SJSA1 (cell line): Measurements from ENCODE around the gene PEX10. TPM values are rescaled to one million over a fixed set of nuclear protein-coding genes. Genes with fewer than 3 reads are reported as not detected.
"Not testable (repeated sequence)": the region's sequence is repeated elsewhere in the genome, so short reads cannot be mapped to it uniquely, and the experiment has no call there.

Experiments used
- DNase-seq, 2 experiments: peaks; one replicate each; pipeline ENCODE4 v3.0.0-alpha.2; 2015 to 2020; ENCODE audit warnings: low spot score in 2 of 2, low read depth in 1 of 2
- H3K27ac ChIP-seq: fragments of 250-450 bp; sonication (Bioruptor Pico); 2 replicates; pipeline ENCODE4 v1.5.1; 2020; ENCODE audit warnings: mild to moderate bottlenecking, moderate library complexity
- H3K27me3 ChIP-seq: fragments of 250-450 bp; sonication (Bioruptor Pico); replicated peaks from 2 replicates; pipeline ENCODE4 v1.5.1; 2020; ENCODE audit warnings: mild to moderate bottlenecking, moderate library complexity
- H3K36me3 ChIP-seq: fragments of 250-450 bp; sonication (Bioruptor Pico); 2 replicates; pipeline ENCODE4 v1.5.1; 2020; ENCODE audit warnings: mild to moderate bottlenecking
- H3K4me1 ChIP-seq: fragments of 250-450 bp; sonication (Bioruptor Pico); replicated peaks from 2 replicates; pipeline ENCODE4 v1.6.1; 2021; ENCODE audit warnings: mild to moderate bottlenecking
- H3K4me3 ChIP-seq: fragments of 250-450 bp; sonication (Bioruptor Pico); 2 replicates; pipeline ENCODE4 v1.5.1; 2020; ENCODE audit warnings: mild to moderate bottlenecking
- H3K9me3 ChIP-seq: fragments of 250-450 bp; sonication (Bioruptor Pico); replicated peaks from 2 replicates; pipeline ENCODE4 v1.5.1; 2020; ENCODE audit warnings: mild to moderate bottlenecking
- total RNA-seq: library from RNA; depleted of rRNA; stranded (reverse); fragments of >200 nt; shearing (Covaris generic); gene quantifications from 2 replicates; pipeline ENCODE4 v1.2.3, GENCODE V29; 2014

The PEX10 gene
- total RNA-seq, 1 experiment from 2014 or later, result 37.3 TPM

GRCh38 chr1:2449636-2450454 is 37.5 kb upstream of the PEX10 start:
- H3K27me3 ChIP-seq, result peaks cover 8% of the 10 kb centered on the region; the same call in 1 of the 2 replicates
- peaks cover 35% of the 10 kb centered on the region for H3K4me1 ChIP-seq
- H3K27ac ChIP-seq, result no peak overlapping the region
- no peaks in the 10 kb centered on the region for H3K36me3 ChIP-seq
- DNase-seq, result no peak
- H3K9me3 ChIP-seq, result 0 out of 2 replicates have a peak, but pooled peaks cover 2% of the 10 kb centered on the region
- H3K4me3 ChIP-seq, result no peak overlapping the region

GRCh38 chr1:2448098-2448445 is 35.7 kb upstream of the PEX10 start:
- Histone ChIP-seq H3K27ac (no peak overlapping the region), H3K27me3 (peaks cover 22% of the 10 kb centered on the region), H3K4me1 (peaks cover 24% of the 10 kb centered on the region), H3K4me3 (no peak overlapping the region), H3K9me3 (0 out of 2 replicates have a peak, but pooled peaks cover 2% of the 10 kb centered on the region), H3K36me3 (no peaks in the 10 kb centered on the region)
- DNase-seq, result no peak

- Histone ChIP-seq H3K27ac (no peak overlapping the region), H3K27me3 (peaks cover 27% of the 10 kb centered on the region), H3K4me1 (peaks cover 18% of the 10 kb centered on the region), H3K36me3 (no peaks in the 10 kb centered on the region), H3K4me3 (no peak overlapping the region), H3K9me3 (0 out of 2 replicates have a peak, but pooled peaks cover 2% of the 10 kb centered on the region)
- no peak for DNase-seq
Observed at GRCh38 chr1:2447276-2448097, 35.1 kb upstream of the PEX10 start.

- no peaks in the 10 kb centered on the region for H3K36me3 ChIP-seq
- peaks cover 12% of the 10 kb centered on the region for H3K4me1 ChIP-seq
- no peak overlapping the region for H3K4me3 ChIP-seq
- H3K27me3 ChIP-seq, result peaks cover 32% of the 10 kb centered on the region
- no peak for DNase-seq
- no peak overlapping the region for H3K27ac ChIP-seq
- H3K9me3 ChIP-seq, result 0 out of 2 replicates have a peak, but pooled peaks cover under 1% of the 10 kb centered on the region
Observed at GRCh38 chr1:2446861-2447260, 34.5 kb upstream of the PEX10 start.

- H3K4me1 ChIP-seq, result peaks cover 7% of the 10 kb centered on the region
- no peak overlapping the region for H3K4me3 ChIP-seq
- H3K9me3 ChIP-seq, result no peaks in the 10 kb centered on the region
- H3K36me3 ChIP-seq, result no peaks in the 10 kb centered on the region
- H3K27me3 ChIP-seq, result peaks cover 36% of the 10 kb centered on the region
- no peak overlapping the region for H3K27ac ChIP-seq
- DNase-seq, result no peak
Observed at GRCh38 chr1:2446394-2446793, 34.0 kb upstream of the PEX10 start.

- Histone ChIP-seq H3K4me3 (no peak overlapping the region), H3K27ac (no peak overlapping the region), H3K27me3 (peaks cover 36% of the 10 kb centered on the region), H3K9me3 (no peaks in the 10 kb centered on the region), H3K4me1 (peaks cover 1% of the 10 kb centered on the region), H3K36me3 (no peaks in the 10 kb centered on the region)
- DNase-seq, result no peak
Observed at GRCh38 chr1:2445823-2446215, 33.5 kb upstream of the PEX10 start.

GRCh38 chr1:2445162-2445822 is 32.9 kb upstream of the PEX10 start:
- no peak overlapping the region for H3K4me3 ChIP-seq
- H3K36me3 ChIP-seq, result no peaks in the 10 kb centered on the region
- peaks cover 36% of the 10 kb centered on the region for H3K27me3 ChIP-seq
- H3K4me1 ChIP-seq, result no peaks in the 10 kb centered on the region
- H3K9me3 ChIP-seq, result no peaks in the 10 kb centered on the region
- DNase-seq, result no peak
- no peak overlapping the region for H3K27ac ChIP-seq

- Histone ChIP-seq H3K4me3 (no peak overlapping the region), H3K27ac (no peak overlapping the region), H3K36me3 (no peaks in the 10 kb centered on the region), H3K9me3 (no peaks in the 10 kb centered on the region), H3K4me1 (no peaks in the 10 kb centered on the region), H3K27me3 (peaks cover 36% of the 10 kb centered on the region)
- DNase-seq, result no peak
Observed at GRCh38 chr1:2444138-2444591, 31.8 kb upstream of the PEX10 start.

GRCh38 chr1:2443277-2444137 is 31.1 kb upstream of the PEX10 start:
- no peaks in the 10 kb centered on the region for H3K4me1 ChIP-seq
- peaks cover 36% of the 10 kb centered on the region for H3K27me3 ChIP-seq
- no peak overlapping the region for H3K4me3 ChIP-seq
- no peak for DNase-seq
- H3K36me3 ChIP-seq, result no peaks in the 10 kb centered on the region
- H3K27ac ChIP-seq, result no peak overlapping the region
- H3K9me3 ChIP-seq, result no peaks in the 10 kb centered on the region

GRCh38 chr1:2442661-2443060 is 30.3 kb upstream of the PEX10 start:
- Histone ChIP-seq H3K4me1 (no peaks in the 10 kb centered on the region), H3K36me3 (no peaks in the 10 kb centered on the region), H3K27me3 (peaks cover 36% of the 10 kb centered on the region), H3K9me3 (no peaks in the 10 kb centered on the region), H3K4me3 (no peak overlapping the region), H3K27ac (no peak overlapping the region)
- no peak for DNase-seq

- Histone ChIP-seq H3K27ac (no peak overlapping the region), H3K4me3 (no peak overlapping the region), H3K9me3 (no peaks in the 10 kb centered on the region), H3K27me3 (peaks cover 36% of the 10 kb centered on the region), H3K4me1 (no peaks in the 10 kb centered on the region), H3K36me3 (no peaks in the 10 kb centered on the region)
- no peak for DNase-seq
Observed at GRCh38 chr1:2441746-2442145, 29.4 kb upstream of the PEX10 start.

- H3K9me3 ChIP-seq, DNase-seq, H3K4me3 ChIP-seq, H3K36me3 ChIP-seq, H3K4me1 ChIP-seq, H3K27ac ChIP-seq: not testable (repeated sequence)
- H3K27me3 ChIP-seq, result peaks cover 33% of the 10 kb centered on the region
Observed at GRCh38 chr1:2440346-2440745, 28.0 kb upstream of the PEX10 start.

- H3K4me1 ChIP-seq, result no peaks in the 10 kb centered on the region
- no peak overlapping the region for H3K27ac ChIP-seq
- H3K36me3 ChIP-seq, result no peaks in the 10 kb centered on the region
- H3K9me3 ChIP-seq, result no peaks in the 10 kb centered on the region
- no peak overlapping the region for H3K4me3 ChIP-seq
- H3K27me3 ChIP-seq, result peaks cover 34% of the 10 kb centered on the region
- DNase-seq, result no peak
Observed at GRCh38 chr1:2439369-2439768, 27.0 kb upstream of the PEX10 start.
